Natural killer cell treated with Interleukin-12 subunit alpha and Interleukin-12 subunit beta and Interleukin-15 and Interleukin-18, amount 100 ng/mL, for 72 hours (primary cell): ENCODE results near the gene LGR4. TPM values are rescaled to one million over a fixed set of nuclear protein-coding genes. Genes with fewer than 3 reads are reported as not detected.
"Not testable (repeated sequence)": the region's sequence is repeated elsewhere in the genome, so short reads cannot be mapped to it uniquely, and the experiment has no call there.

Experiments used
- ATAC-seq, 2 donors: fragments of 150-1000 bp; cut with Tn5 transposase in 1 of 2; sonication (Bioruptor Pico), chemical (Tn5 transposase) in 1 of 2; 2 replicates each; pipeline ENCODE4 v1.10.0; 2021
- DNase-seq: peaks from one replicate; pipeline ENCODE4 v3.0.0; 2022; ENCODE audit warnings: low spot score
- H3K27ac Mint-ChIP-seq, 2 donors: 1 replicate in 1 of 2; 2 replicates in 1 of 2; pipeline ENCODE4 v1.8.0; 2022; ENCODE audit warnings: mixed read lengths in 2 of 2, mild to moderate bottlenecking in 1 of 2, moderate library complexity in 1 of 2
- H3K27me3 Mint-ChIP-seq, 2 donors: 1 replicate in 1 of 2; 2 replicates in 1 of 2; pipeline ENCODE4 v1.8.0; 2022; ENCODE audit warnings: mixed read lengths in 2 of 2
- H3K36me3 Mint-ChIP-seq: one replicate; pipeline ENCODE4 v1.8.0; 2022; ENCODE audit warnings: mixed read lengths
- H3K4me1 Mint-ChIP-seq, 2 donors: 1 replicate in 1 of 2; 2 replicates in 1 of 2; pipeline ENCODE4 v1.8.0; 2022; ENCODE audit warnings: low read depth in 2 of 2, mixed read lengths in 2 of 2, mild to moderate bottlenecking in 1 of 2
- H3K4me3 Mint-ChIP-seq: one replicate; pipeline ENCODE4 v1.8.0; 2022; ENCODE audit warnings: mixed read lengths
- H3K9me3 Mint-ChIP-seq: 2 replicates; pipeline ENCODE4 v1.8.0; 2022; ENCODE audit warnings: mixed read lengths
- total RNA-seq, 2 donors: library from RNA; stranded (reverse); gene quantifications; one replicate each; pipeline ENCODE4 v1.2.3, GENCODE V29; 2022

Gene LGR4
- total RNA-seq, 2 donors from 2014 or later = 0.05 TPM; not detected in 1

DNA sequence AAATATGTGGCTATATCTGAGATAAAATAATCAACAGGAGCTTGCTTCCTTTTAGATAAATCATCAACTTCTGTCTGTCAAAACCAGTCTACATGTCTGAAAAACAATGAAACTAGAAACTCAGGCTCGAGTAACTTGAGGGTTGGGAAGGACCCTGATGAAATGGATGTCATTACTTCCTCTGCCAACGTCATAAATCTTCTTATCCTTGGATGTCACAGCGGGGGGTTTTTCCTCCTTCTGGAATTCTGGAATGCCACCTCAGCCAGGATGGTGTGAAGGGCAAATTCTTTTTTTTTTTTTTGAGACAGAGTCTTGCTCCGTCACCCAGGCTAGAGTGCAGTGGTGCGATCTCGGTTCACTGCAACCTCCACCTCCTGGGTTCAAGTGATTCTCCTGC is 13.4 kb downstream of the LGR4 start:
- no peak overlapping the region for H3K27ac Mint-ChIP-seq
- peaks cover 12% of the 10 kb centered on the region in 2 donors for H3K27me3 Mint-ChIP-seq
- DNase-seq (no peak), ATAC-seq (no peak)
- H3K9me3 Mint-ChIP-seq = no peaks in the 10 kb centered on the region
- no peaks in the 10 kb centered on the region for H3K36me3 Mint-ChIP-seq
- no peaks in the 10 kb centered on the region for H3K4me1 Mint-ChIP-seq
- no peak overlapping the region for H3K4me3 Mint-ChIP-seq

DNA sequence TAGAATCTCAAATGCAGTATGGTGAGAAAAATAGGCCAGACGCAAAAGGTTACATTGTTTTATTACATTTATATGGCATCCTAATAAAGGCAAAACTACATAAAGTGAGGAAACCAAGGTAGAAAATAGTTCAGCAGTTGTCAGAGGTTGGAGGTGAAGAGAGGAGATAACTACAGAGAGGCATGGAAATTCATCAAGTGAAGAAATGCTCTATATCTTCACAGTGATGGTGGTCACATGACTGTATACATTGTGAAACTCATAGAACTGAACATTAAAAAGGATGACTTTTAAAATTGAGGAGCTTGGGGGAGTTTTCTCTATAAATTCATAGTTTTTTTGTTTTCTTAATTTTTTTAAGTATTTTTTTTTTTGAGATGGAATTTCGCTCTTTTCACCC is 14.4 kb downstream of the LGR4 start:
- Mint-ChIP-seq H3K9me3 (no peaks in the 10 kb centered on the region), H3K27ac (no peak overlapping the region), H3K27me3 (peaks cover 9 to 12% of the 10 kb centered on the region in 2 donors), H3K36me3 (no peaks in the 10 kb centered on the region), H3K4me3 (no peak overlapping the region), H3K4me1 (no peaks in the 10 kb centered on the region)
- DNase-seq (no peak), ATAC-seq (no peak)

DNA sequence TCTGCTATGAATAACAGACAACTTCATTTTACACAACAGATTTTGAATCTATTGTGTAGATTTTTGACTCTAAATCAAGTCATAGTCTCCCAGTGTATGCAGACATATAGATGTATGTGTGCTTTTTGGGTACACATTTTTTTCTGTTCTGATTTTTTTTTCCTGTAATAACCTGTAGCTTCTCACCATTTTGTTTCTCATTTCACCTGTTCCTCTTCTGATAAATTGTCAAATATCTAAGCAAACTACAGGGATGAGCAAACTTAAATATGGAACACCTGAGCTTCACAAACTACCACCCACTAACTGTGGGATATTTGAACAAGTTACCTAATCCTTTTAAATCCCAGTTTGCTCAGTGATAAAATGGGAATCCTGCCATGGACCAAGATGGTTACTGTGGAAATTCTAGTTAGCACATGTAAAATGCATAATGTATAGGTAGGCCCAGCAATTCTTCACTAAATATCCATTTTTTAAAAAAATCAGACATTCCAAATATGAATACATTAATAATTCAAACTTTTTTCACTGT is 15.7 kb downstream of the LGR4 start:
- DNase-seq (no peak), ATAC-seq (no peak)
- Mint-ChIP-seq H3K4me1 (no peaks in the 10 kb centered on the region), H3K27ac (no peak overlapping the region), H3K4me3 (no peak overlapping the region), H3K9me3 (no peaks in the 10 kb centered on the region), H3K27me3 (peaks cover 0 to 10% of the 10 kb centered on the region in 2 donors), H3K36me3 (no peaks in the 10 kb centered on the region)

DNA sequence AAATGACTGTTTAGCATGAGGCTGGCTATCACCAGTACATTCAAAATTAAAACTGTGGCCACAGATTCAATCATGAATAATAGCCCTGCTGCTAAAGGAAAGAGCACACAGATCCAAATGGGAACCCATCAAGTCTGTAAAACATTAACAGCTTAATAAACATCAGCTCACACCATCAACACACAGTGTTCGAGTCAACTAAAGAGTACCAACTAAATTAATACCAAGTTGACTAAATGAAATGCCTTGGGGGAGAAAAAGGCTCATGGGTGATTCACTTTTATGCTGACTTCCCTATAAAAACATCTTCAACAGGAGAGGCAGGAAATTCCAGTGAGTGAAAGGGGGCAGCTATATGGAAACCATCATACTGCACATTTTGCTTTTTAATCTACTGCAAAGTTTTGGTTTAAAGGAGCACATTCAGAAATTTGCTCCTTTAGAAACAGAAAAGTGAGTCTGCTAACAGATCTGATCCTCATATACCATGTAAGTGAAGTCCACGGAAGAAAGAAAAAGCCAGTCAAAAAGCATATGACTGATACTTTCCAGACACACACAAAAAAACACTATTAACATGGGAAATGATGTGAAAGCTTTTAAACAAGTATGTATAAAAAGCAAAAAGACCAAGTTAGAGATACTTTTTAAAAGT is 16.3 kb downstream of the LGR4 start:
- no peak for ATAC-seq
- no peak for DNase-seq
- peaks cover 0 to 10% of the 10 kb centered on the region in 2 donors for H3K27me3 Mint-ChIP-seq
- no peaks in the 10 kb centered on the region for H3K9me3 Mint-ChIP-seq
- no peak overlapping the region for H3K4me3 Mint-ChIP-seq
- no peaks in the 10 kb centered on the region for H3K36me3 Mint-ChIP-seq
- H3K27ac Mint-ChIP-seq = no peak overlapping the region
- H3K4me1 Mint-ChIP-seq = no peaks in the 10 kb centered on the region

DNA sequence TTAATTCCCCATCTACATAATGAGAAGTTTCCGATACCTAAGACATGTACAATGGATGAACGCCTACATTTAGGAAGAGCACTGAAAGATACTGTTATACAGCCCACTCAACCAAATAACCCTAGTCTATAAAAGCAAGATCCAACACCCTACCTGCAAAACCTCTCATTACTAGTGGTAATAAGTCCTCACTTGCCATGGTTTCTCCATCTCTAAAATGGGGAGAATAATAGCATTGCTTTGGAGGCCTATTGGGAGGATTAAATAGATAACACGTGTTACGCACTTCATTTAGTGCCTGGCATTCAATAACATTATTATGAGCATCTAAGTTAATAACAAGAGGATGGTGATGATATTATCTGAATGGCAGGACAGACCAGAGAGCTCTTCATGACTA is 16.9 kb downstream of the LGR4 start:
- peaks cover 0 to 10% of the 10 kb centered on the region in 2 donors for H3K27me3 Mint-ChIP-seq
- no peak overlapping the region for H3K4me3 Mint-ChIP-seq
- no peak for DNase-seq
- no peak overlapping the region for H3K27ac Mint-ChIP-seq
- no peaks in the 10 kb centered on the region for H3K36me3 Mint-ChIP-seq
- H3K9me3 Mint-ChIP-seq = no peaks in the 10 kb centered on the region
- no peak for ATAC-seq
- no peaks in the 10 kb centered on the region for H3K4me1 Mint-ChIP-seq

- H3K4me1 Mint-ChIP-seq = no peaks in the 10 kb centered on the region
- ATAC-seq = no peak
Observed at GRCh38 chr11:27453701-27454100, 18.9 kb downstream of the LGR4 start.

GRCh38 chr11:27452147-27452546 is 20.4 kb downstream of the LGR4 start:
- Mint-ChIP-seq H3K27me3 (peaks cover 0 to 10% of the 10 kb centered on the region in 2 donors), H3K4me1 (no peaks in the 10 kb centered on the region), H3K27ac (no peak overlapping the region), H3K4me3 (no peak overlapping the region), H3K9me3 (no peaks in the 10 kb centered on the region), H3K36me3 (no peaks in the 10 kb centered on the region)
- no peak for DNase-seq
- ATAC-seq = no peak

More at GRCh38 chr11:27453701-27454100, 18.9 kb downstream of the LGR4 start:
- Mint-ChIP-seq H3K36me3 (no peaks in the 10 kb centered on the region), H3K27ac (no peak overlapping the region), H3K9me3 (no peaks in the 10 kb centered on the region), H3K27me3 (peaks cover 0 to 10% of the 10 kb centered on the region in 2 donors), H3K4me3 (no peak overlapping the region)
- DNase-seq = no peak

DNA sequence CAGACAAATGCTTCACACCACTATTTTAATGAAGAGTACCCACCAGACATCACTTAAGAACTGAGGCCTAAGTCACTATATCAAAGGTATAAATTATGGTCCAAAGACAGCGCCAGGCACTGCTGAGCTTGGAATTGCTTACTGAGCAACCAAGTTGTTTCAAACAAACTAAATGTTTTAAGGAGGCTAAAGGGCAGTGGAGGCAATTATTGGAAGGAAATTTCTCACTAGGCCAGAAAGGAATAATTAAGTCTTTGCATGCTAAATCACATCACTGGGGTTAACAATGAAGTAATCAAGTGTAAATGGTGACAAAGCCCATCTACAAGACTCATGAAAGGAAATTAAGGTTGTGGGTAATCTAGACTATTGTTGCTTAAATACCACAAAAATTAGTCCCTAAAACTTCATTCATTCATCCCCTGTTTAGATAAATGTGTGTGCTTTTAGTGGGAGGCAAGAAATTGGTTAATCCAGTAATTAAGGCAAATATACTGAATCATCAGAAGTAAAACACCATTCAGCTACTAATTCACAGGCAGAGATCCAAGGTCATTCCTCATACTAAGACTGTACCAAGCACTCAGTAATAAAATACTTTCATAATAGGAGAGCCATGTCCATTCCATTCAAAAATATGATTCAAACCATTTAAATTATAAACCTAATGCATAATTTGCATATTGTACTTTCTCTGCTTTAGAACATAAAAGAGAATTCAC is 21.2 kb downstream of the LGR4 start:
- ATAC-seq = no peak
- H3K27me3 Mint-ChIP-seq = peaks cover 0 to 10% of the 10 kb centered on the region in 2 donors
- no peak overlapping the region for H3K27ac Mint-ChIP-seq
- no peaks in the 10 kb centered on the region for H3K9me3 Mint-ChIP-seq
- H3K36me3 Mint-ChIP-seq = no peaks in the 10 kb centered on the region
- no peak for DNase-seq
- no peak overlapping the region for H3K4me3 Mint-ChIP-seq
- H3K4me1 Mint-ChIP-seq = no peaks in the 10 kb centered on the region

GRCh38 chr11:27448184-27448540 is 24.4 kb downstream of the LGR4 start:
- not testable (repeated sequence) for H3K36me3 Mint-ChIP-seq, DNase-seq, H3K9me3 Mint-ChIP-seq, H3K27me3 Mint-ChIP-seq, ATAC-seq, H3K27ac Mint-ChIP-seq, H3K4me1 Mint-ChIP-seq, H3K4me3 Mint-ChIP-seq

GRCh38 chr11:27447288-27448183 is 25.1 kb downstream of the LGR4 start:
- H3K27ac Mint-ChIP-seq = no peak overlapping the region
- no peaks in the 10 kb centered on the region for H3K36me3 Mint-ChIP-seq
- ATAC-seq = no peak
- peaks cover 0 to 1% of the 10 kb centered on the region in 2 donors for H3K27me3 Mint-ChIP-seq
- H3K4me1 Mint-ChIP-seq = no peaks in the 10 kb centered on the region
- no peak overlapping the region for H3K4me3 Mint-ChIP-seq
- no peaks in the 10 kb centered on the region for H3K9me3 Mint-ChIP-seq
- DNase-seq = no peak

DNA sequence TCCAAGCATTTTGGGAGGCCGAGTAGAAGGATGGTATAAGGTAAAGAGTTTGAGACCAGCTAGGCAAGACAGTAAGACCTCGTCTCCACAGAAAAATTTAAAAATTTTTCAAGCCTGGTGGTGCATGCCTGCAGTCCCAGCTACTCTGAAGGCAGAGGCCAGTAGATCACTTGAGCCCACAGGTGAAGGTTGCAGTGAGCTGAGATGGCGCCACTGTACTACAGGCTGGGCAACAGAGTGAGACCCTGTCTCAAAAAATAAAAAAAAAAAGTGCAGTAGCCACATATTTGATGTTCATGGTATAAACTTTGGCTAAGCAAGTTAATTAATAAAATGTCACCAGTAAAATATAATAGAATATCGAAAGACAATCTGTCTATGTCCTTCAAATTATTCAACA is 27.0 kb downstream of the LGR4 start:
- no peak for ATAC-seq
- DNase-seq = no peak
- no peak overlapping the region for H3K27ac Mint-ChIP-seq
- H3K27me3 Mint-ChIP-seq = peaks cover 9 to 15% of the 10 kb centered on the region in 2 donors
- H3K4me1 Mint-ChIP-seq = no peaks in the 10 kb centered on the region
- no peaks in the 10 kb centered on the region for H3K36me3 Mint-ChIP-seq
- peaks cover 5% of the 10 kb centered on the region for H3K9me3 Mint-ChIP-seq
- H3K4me3 Mint-ChIP-seq = no peak overlapping the region

DNA sequence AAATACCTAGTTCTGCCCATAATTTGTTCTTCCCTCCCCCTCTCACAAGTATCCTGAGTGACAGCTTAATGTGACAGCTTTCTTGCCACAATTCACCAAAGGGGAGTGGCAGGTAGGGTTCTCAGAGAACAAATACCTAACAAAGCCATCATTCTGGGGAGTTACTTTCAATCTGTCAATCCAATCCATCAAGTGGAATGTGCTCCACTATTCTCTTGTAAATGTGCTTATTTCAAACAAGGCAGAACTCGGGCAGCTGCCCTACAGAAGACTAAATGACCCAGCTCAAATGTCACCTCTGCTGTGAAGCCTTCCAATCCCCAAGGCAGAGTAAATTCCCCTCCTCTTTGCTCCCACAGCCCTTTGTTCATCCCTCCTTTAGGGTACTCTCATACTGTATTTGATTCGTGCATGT is 27.8 kb downstream of the LGR4 start:
- H3K27me3 Mint-ChIP-seq = peaks cover 9 to 15% of the 10 kb centered on the region in 2 donors
- H3K4me3 Mint-ChIP-seq = no peak overlapping the region
- H3K36me3 Mint-ChIP-seq = no peaks in the 10 kb centered on the region
- H3K9me3 Mint-ChIP-seq = peaks cover 5% of the 10 kb centered on the region
- H3K27ac Mint-ChIP-seq = no peak overlapping the region
- ATAC-seq (no peak), DNase-seq (no peak)
- no peaks in the 10 kb centered on the region for H3K4me1 Mint-ChIP-seq

DNA sequence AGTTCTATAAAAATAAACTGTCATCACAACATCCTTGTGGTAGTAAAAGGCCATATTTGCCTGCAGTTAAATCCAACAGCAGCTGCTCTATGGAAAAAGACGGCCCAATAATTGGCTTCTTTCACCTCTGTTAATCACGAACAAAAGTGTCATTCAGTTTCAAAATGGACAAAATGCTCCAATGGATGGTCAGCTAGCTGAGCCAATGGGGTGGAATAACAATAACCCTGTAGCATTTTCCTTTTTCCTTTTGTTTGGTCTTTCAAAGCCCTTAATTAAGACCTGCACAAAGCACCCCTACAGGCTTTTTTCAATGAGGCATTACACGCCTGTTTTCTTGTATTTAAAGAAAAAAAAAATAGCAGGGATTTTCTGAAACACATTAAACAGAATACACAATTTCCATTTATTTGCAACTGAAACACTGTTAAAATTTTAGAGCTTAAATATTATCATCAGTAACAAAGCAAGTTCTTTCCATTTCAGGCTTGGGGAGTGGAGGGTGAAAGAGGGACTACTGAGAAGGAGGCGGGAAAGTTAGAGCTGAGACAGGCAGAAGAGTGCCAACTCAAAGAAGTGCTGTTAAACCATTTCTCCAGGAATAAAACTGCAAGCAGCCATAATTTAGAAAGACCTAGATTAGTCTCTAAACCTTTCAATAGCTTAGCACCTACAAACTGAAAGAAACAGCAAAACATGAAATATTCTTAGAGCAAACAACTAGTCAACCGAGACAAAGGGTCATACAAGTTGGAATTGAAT is 28.7 kb downstream of the LGR4 start:
- no peak overlapping the region for H3K27ac Mint-ChIP-seq

More for the DNA sequence above, 28.7 kb downstream of the LGR4 start:
- Mint-ChIP-seq H3K9me3 (peaks cover 5% of the 10 kb centered on the region), H3K36me3 (no peaks in the 10 kb centered on the region), H3K4me3 (no peak overlapping the region), H3K4me1 (no peaks in the 10 kb centered on the region), H3K27me3 (peaks cover 9 to 15% of the 10 kb centered on the region in 2 donors)
- no peak for ATAC-seq
- DNase-seq = no peak
